Pancreas (tissue), 10 donors: Measurements from ENCODE around the gene MGMT. TPM values are rescaled to one million over a fixed set of nuclear protein-coding genes. Genes with fewer than 3 reads are reported as not detected.

Experiments used
- ATAC-seq, 4 donors: fragments of 200-7000 bp; cut with Tn5 transposase; one replicate each; pipeline versions ENCODE4 v1.8.0 to v1.9.1; 2020; ENCODE audit warnings: mild to moderate bottlenecking in 4 of 4, moderate library complexity in 4 of 4
- DNase-seq, 6 donors: peaks; one replicate each; pipeline ENCODE4 v3.0.0-alpha.2; 2020
- FAIRE-seq: peaks from 2 replicates; lab custom pipeline; 2012; peaks lifted over from hg19 to GRCh38; lab: Jason Lieb, UNC
- H3K27ac ChIP-seq, 4 donors: fragments of 200-600 bp; sonication (generic); 1 replicate in 3 of 4; 2 replicates in 1 of 4; pipeline versions ENCODE4 v1.5.0 to v1.8.0; 2020
- H3K27me3 ChIP-seq, 4 donors: fragments of 200-600 bp; one replicate each; pipeline ENCODE4 v1.8.0; 2021
- H3K36me3 ChIP-seq, 3 donors: fragments of 200-600 bp; sonication (generic) in 1 of 3; one replicate each; pipeline versions ENCODE4 v1.5.0 to v1.8.0; 2020 to 2021
- H3K4me1 ChIP-seq, 3 donors: fragments of 200-600 bp; one replicate each; pipeline ENCODE4 v1.8.0; 2021
- H3K4me3 ChIP-seq, 4 donors: fragments of 200-600 bp; sonication (generic) in 2 of 4; one replicate each; pipeline versions ENCODE4 v1.5.0 to v1.8.0; 2020 to 2021
- H3K9me3 ChIP-seq, 4 donors: fragments of 200-600 bp; one replicate each; pipeline ENCODE4 v1.8.0; 2021
- WGBS, 2 donors: extraction: QIAGEN DNeasy Blood & Tissue Kit; methylation state at CpG; one replicate each; pipeline ENCODE4 v1.1.7; 2013; 5-methylcytosine and 5-hydroxymethylcytosine counted together
- intact Hi-C, 3 donors: fragments of 100-400 bp; cut with DNase I; formaldehyde crosslinking; loops; one replicate each; pipeline versions ENCODE4 v1.11.1 to v1.14.2; 2022
- polyA plus RNA-seq, 2 donors: library from polyadenylated mRNA; stranded (reverse); fragments of 200-250 nt; gene quantifications; one replicate each; pipeline ENCODE4 v1.2.3, GENCODE V29; 2013
- total RNA-seq, 6 donors: library from RNA; stranded (reverse); fragmentation: NEBNext Ultra II Directional in 4 of 6; extraction: Animal tissue kit (Norgen Biotek cat#: 25700) in 4 of 6; gene quantifications; one replicate each; pipeline versions ENCODE4 v1.2.1 to v1.2.4, GENCODE V29; 2021 to 2023
- TF ChIP-seq, protein P1 (sequence below), 4 donors: fragments of 200-600 bp; sonication (generic) in 3 of 4; IDR thresholded peaks; one replicate each; pipeline versions ENCODE4 v1.5.0 to v1.8.0; 2021; ENCODE audit warnings: antibody characterized with exemption in 4 of 4
- donor health status: healthy with polysubstance abuse.
- donor health status: DM: no; HTN: no; CAD: no; lungs with moderate emphysema.
- donor health status: DM: no; HTN: no; CAD: no.
- donor health status: control.
- donor health status: control.
- donor health status: Bipolar disorder and iron deficiency.
- donor health status: DM: yes; HTN: yes; CAD: no.
- donor health status: DM: no; HTN: no; CAD: no.
- donor health status: DM: no; HTN: no; CAD: no.
- donor health status: DM: yes; HTN: yes; CAD: no.

Gene MGMT
- total and polyA plus RNA-seq, 8 donors = 9.1 to 18.6 (median 12.0) TPM

DNA sequence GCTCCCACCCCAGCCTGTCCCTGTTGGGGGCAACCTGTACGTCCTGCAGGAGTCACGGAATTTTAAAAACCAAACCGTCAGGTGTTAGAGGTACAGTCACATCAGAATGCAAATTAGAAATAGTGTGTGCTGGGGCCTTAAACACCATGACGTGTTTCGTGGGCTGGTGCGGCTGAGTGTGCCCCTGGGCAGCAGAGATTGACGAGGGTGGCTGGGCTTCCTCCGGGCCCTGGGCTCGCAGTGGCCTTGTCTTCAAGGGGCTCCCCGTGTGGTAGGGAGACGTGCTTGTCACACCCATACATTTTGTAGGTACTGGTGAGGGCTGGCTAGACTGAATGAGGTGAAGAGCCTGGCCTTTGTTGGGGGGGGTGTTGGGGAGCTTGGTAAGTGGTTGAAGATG, 7.6 kb downstream of the MGMT start:
- DNase-seq (no peak), FAIRE-seq (no peak), ATAC-seq (no peak)
- no peak overlapping the region for H3K27ac ChIP-seq
- TF ChIP-seq, protein P1, sequence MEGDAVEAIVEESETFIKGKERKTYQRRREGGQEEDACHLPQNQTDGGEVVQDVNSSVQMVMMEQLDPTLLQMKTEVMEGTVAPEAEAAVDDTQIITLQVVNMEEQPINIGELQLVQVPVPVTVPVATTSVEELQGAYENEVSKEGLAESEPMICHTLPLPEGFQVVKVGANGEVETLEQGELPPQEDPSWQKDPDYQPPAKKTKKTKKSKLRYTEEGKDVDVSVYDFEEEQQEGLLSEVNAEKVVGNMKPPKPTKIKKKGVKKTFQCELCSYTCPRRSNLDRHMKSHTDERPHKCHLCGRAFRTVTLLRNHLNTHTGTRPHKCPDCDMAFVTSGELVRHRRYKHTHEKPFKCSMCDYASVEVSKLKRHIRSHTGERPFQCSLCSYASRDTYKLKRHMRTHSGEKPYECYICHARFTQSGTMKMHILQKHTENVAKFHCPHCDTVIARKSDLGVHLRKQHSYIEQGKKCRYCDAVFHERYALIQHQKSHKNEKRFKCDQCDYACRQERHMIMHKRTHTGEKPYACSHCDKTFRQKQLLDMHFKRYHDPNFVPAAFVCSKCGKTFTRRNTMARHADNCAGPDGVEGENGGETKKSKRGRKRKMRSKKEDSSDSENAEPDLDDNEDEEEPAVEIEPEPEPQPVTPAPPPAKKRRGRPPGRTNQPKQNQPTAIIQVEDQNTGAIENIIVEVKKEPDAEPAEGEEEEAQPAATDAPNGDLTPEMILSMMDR (IDR thresholded peaks at IDR 0.05) = no peak
- H3K36me3 ChIP-seq = no peaks in the 10 kb centered on the region
- H3K4me3 ChIP-seq = no peak overlapping the region
- peaks cover 0 to 3% (median 0%) of the 10 kb centered on the region in 3 donors for H3K4me1 ChIP-seq
- no peaks in the 10 kb centered on the region for H3K9me3 ChIP-seq
- H3K27me3 ChIP-seq = no peaks in the 10 kb centered on the region
- 92 to 94% methylated on average over 11 of the region's 11 CpGs for WGBS, 2 donors
- intact Hi-C loops = no loop called here

- DNase-seq = no peak
- Histone ChIP-seq H3K36me3 (no peaks in the 10 kb centered on the region), H3K9me3 (no peaks in the 10 kb centered on the region), H3K4me1 (no peaks in the 10 kb centered on the region), H3K27ac (no peak overlapping the region), H3K4me3 (no peak overlapping the region), H3K27me3 (no peaks in the 10 kb centered on the region)
- no peak for ATAC-seq
- no peak for FAIRE-seq
- WGBS, 2 donors = 94 to 95% methylated on average over 8 of the region's 8 CpGs
- TF ChIP-seq, protein P1 (IDR thresholded peaks at IDR 0.05) = no peak
- intact Hi-C loops = no loop called here
These were observed 9.4 kb downstream of the MGMT start for GRCh38 chr10:129476431-129476830.

GRCh38 chr10:129477051-129477450, 10.0 kb downstream of the MGMT start:
- 96 to 98% methylated on average over 5 of the region's 5 CpGs for WGBS, 2 donors
- Histone ChIP-seq H3K36me3 (no peaks in the 10 kb centered on the region), H3K9me3 (peaks cover 0 to 3% (median 0%) of the 10 kb centered on the region in 4 donors), H3K4me1 (no peaks in the 10 kb centered on the region), H3K27ac (no peak overlapping the region), H3K4me3 (no peak overlapping the region), H3K27me3 (no peaks in the 10 kb centered on the region)
- FAIRE-seq = no peak
- DNase-seq = no peak
- no peak for ATAC-seq
- TF ChIP-seq, protein P1 (IDR thresholded peaks at IDR 0.05) = no peak
- intact Hi-C loops = no loop called here

DNA sequence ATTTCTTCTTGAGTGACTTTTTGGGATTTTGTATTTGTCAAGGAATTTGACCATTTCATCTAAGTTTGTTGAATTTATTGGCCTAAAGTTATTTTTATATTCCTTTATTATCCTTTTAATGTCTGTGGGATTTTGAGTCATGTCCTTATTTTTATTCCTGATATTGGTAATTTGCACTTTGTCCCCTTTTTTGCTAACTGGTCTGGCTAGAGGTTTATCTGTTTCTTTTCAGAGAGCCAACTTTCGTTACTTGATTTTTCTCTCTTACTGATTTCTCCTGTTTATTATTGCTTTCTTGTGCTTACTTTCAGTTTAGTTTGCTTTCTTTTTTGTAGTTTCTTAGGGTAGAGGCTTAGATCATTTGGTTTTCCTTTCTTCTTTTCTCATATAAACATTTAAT, 14.6 kb downstream of the MGMT start:
- FAIRE-seq (no peak), DNase-seq (no peak), ATAC-seq (no peak)
- 93 to 95% methylated on average over 1 of the region's 1 CpG for WGBS, 2 donors
- intact Hi-C loops = no loop called here
- Histone ChIP-seq H3K4me1 (no peaks in the 10 kb centered on the region), H3K4me3 (no peak overlapping the region), H3K36me3 (no peaks in the 10 kb centered on the region), H3K27me3 (no peaks in the 10 kb centered on the region), H3K27ac (no peak overlapping the region), H3K9me3 (peaks cover 0 to 3% (median 0%) of the 10 kb centered on the region in 4 donors)
- TF ChIP-seq, protein P1 (IDR thresholded peaks at IDR 0.05) = no peak

GRCh38 chr10:129483430-129484010, 16.5 kb downstream of the MGMT start:
- FAIRE-seq = no peak
- no peak for ATAC-seq
- TF ChIP-seq, protein P1 (IDR thresholded peaks at IDR 0.05) = no peak
- no peak for DNase-seq
- intact Hi-C loops = no loop called here
- no peaks in the 10 kb centered on the region for H3K4me1 ChIP-seq
- H3K9me3 ChIP-seq = peaks cover 0 to 3% (median 0%) of the 10 kb centered on the region in 4 donors
- no peaks in the 10 kb centered on the region for H3K36me3 ChIP-seq
- H3K27ac ChIP-seq = no peak overlapping the region
- H3K4me3 ChIP-seq = no peak overlapping the region
- H3K27me3 ChIP-seq = no peaks in the 10 kb centered on the region
- WGBS, 2 donors = 94 to 96% methylated on average over 1 of the region's 1 CpG
